GM13976 (cell line): ENCODE data around the gene NEDD4L.

Source experiments
- DNase-seq: peaks from one replicate; pipeline ENCODE4 v3.0.0; 2012; ENCODE audit warnings: low spot score
- CTCF ChIP-seq: IDR thresholded peaks from 2 replicates; pipeline ENCODE4 v1.5.1; 2012; ENCODE audit warnings: borderline replicate concordance, mild to moderate bottlenecking; ENCODE audit not compliant: insufficient read depth; ENCODE audit errors: extremely low read depth, missing control alignments, control extremely low read depth
- in situ Hi-C: fragments of 300-500 bp; cut with MboI; formaldehyde crosslinking; loops from one replicate; pipeline ENCODE4 v1.12.0; 2022; ENCODE audit warnings: low sequenced_read_pairs, mixed read lengths, inconsistent platforms; ENCODE audit not compliant: unreplicated experiment

The NEDD4L gene

GRCh38 chr18:58033216-58033615, 10.8 kb upstream of the NEDD4L start:
- no peak for TF ChIP-seq CTCF
- no peak for DNase-seq
- in situ Hi-C loops, result no loop called here

DNA sequence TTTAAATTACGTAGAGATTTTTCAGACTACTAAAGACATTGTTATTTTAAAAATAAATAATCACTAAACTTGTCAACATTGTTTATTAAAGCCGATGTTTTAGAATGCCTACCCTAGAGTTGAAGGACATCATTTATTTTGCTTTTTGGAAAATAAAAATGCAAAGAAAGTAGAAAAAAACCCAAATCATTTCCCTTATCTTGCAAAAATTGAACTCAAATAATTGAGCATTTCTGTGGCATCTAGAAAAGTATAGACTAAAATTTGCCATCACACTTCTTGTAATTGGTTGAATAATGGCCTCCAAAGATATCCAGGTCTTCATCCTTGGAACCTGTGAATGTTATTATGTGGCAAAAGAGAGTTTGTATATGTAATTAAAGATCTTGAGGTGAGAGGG, 9.7 kb upstream of the NEDD4L start:
- DNase-seq, result no peak
- TF ChIP-seq CTCF, result no peak
- in situ Hi-C loops, result no loop called here

- no peak for TF ChIP-seq CTCF
- in situ Hi-C loops, result no loop called here
- no peak for DNase-seq
Measured at GRCh38 chr18:58037163-58037562, 6.9 kb upstream of the NEDD4L start.

DNA sequence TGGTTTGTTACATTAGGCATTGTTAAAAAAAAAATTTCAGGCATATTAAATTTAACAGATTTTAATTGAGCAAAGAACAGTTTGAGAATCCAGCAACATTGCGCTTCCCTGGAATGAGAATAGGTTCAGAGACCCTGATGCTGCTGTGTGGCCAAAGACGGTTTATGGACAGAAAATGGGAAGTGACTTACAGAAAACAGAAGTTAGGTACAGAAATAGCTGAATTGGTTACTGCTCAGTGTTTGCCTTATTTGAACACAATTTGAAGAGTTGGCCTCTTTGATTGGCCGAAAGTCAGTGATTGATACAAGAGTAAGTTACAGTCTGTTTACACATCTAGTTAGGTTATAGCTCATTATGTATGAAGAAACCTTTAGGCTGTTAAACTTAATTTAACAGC, 6.0 kb upstream of the NEDD4L start:
- TF ChIP-seq CTCF, result no peak
- DNase-seq, result no peak
- in situ Hi-C loops, result no loop called here

GRCh38 chr18:58041633-58042032, 2.4 kb upstream of the NEDD4L start:
- no peak for DNase-seq
- in situ Hi-C loops, result loop anchor here (10.0 kb wide), 1 partner anchor 83 kb away; no protein-coding TSS in a partner anchor
- TF ChIP-seq CTCF, result no peak

DNA sequence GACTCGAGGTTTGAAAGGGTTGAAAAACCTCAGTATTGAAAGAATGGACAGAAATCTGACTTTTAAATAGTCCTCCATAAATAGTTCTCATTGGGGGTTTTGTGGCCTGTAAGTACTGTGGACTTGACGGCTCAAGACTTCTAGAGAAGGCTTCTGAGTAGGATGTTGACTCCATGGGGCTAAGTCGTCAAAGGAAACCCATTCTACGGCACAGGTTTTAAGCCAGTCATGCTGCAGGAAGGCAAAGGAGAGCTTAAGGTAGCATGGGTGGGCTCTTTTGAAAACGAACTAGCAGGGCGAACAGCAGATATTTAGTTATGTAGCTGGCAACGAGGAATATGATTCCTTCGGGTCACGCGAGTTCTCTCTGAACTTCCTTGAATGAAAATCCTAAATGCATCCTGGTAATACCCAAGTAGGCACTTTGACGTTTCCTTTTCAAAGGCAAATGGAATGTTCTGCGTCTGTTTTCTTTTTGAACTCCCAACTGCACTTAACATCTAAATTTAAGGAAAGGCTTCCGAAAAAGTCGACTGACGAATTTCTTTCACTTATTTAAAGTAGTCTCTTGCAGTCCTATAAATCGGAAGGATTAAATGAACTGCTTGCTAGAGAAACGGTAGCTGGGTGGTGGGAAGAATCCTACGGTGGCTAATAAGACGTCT, 1.1 kb upstream of the NEDD4L start:
- no peak for TF ChIP-seq CTCF
- in situ Hi-C loops, result loop anchor here (10.0 kb wide), 1 partner anchor 82 kb away; no protein-coding TSS in a partner anchor
- DNase-seq, result no peak
